ENCODE results near the gene HCFC1.

DNA sequence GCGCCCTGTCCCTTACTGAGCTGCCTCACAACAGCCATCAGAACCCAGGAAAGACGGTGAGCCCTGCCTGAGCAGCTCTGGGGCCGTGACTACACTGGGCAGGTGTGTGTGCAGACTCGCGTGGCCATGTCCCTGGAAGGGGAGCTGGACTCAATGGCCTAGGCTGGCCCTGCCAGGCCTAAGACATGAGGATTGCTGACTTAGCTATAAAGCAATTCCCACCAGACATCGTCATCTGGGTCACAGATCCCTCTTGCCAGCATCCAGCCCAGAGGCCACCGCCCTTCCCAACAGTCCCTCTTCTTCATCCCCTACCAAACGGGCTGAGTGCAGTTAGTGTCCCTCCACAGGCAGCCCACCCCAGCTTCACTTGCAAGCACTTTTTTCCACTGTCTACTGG lies 40.5 kb downstream of the HCFC1 start:
- no peak for TF ChIP-seq POLR2A (IDR thresholded peaks at IDR 0.05)
- TF ChIP-seq, protein P1, sequence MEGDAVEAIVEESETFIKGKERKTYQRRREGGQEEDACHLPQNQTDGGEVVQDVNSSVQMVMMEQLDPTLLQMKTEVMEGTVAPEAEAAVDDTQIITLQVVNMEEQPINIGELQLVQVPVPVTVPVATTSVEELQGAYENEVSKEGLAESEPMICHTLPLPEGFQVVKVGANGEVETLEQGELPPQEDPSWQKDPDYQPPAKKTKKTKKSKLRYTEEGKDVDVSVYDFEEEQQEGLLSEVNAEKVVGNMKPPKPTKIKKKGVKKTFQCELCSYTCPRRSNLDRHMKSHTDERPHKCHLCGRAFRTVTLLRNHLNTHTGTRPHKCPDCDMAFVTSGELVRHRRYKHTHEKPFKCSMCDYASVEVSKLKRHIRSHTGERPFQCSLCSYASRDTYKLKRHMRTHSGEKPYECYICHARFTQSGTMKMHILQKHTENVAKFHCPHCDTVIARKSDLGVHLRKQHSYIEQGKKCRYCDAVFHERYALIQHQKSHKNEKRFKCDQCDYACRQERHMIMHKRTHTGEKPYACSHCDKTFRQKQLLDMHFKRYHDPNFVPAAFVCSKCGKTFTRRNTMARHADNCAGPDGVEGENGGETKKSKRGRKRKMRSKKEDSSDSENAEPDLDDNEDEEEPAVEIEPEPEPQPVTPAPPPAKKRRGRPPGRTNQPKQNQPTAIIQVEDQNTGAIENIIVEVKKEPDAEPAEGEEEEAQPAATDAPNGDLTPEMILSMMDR (IDR thresholded peaks at IDR 0.05): no peak

Data from right lobe of liver (tissue), 4 donors.